AG10803 (cell line): ENCODE results near the gene CHD1.

Source experiments
- DNase-seq: peaks from one replicate; pipeline ENCODE4 v3.0.0; 2010; ENCODE audit warnings: low read depth
- H3K4me3 ChIP-seq: 2 replicates; pipeline ENCODE4 v1.5.1; 2011; ENCODE audit warnings: mild to moderate bottlenecking, low read length, control low read depth
- TF ChIP-seq, protein P1 (sequence below): conservative IDR thresholded peaks from 2 replicates; pipeline ENCODE4 v1.5.1; 2011; ENCODE audit warnings: mild to moderate bottlenecking, low read length, control low read depth, inconsistent platforms

CHD1 gene

DNA sequence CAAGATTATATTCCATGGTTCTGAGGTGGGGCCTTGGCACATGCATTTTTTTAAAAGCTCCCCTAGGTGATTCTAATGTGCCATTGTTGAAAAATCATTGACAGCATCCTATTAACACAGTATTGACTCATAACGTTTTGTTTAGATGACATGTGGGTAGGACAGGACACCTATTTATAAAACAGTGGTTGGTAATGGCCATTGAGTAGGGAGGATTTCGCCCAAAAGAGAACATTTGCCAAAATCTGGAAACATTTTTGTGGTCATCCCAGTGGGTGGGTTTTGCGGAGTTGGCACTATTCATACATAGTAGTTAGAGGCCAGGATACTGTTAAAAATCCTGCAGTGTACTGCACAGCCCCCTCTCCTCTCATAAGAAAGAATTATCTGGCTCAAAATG, 6.4 kb upstream of the CHD1 start:
- TF ChIP-seq, protein P1, sequence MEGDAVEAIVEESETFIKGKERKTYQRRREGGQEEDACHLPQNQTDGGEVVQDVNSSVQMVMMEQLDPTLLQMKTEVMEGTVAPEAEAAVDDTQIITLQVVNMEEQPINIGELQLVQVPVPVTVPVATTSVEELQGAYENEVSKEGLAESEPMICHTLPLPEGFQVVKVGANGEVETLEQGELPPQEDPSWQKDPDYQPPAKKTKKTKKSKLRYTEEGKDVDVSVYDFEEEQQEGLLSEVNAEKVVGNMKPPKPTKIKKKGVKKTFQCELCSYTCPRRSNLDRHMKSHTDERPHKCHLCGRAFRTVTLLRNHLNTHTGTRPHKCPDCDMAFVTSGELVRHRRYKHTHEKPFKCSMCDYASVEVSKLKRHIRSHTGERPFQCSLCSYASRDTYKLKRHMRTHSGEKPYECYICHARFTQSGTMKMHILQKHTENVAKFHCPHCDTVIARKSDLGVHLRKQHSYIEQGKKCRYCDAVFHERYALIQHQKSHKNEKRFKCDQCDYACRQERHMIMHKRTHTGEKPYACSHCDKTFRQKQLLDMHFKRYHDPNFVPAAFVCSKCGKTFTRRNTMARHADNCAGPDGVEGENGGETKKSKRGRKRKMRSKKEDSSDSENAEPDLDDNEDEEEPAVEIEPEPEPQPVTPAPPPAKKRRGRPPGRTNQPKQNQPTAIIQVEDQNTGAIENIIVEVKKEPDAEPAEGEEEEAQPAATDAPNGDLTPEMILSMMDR, result no peak
- DNase-seq, result no peak
- no peak overlapping the region for H3K4me3 ChIP-seq

DNA sequence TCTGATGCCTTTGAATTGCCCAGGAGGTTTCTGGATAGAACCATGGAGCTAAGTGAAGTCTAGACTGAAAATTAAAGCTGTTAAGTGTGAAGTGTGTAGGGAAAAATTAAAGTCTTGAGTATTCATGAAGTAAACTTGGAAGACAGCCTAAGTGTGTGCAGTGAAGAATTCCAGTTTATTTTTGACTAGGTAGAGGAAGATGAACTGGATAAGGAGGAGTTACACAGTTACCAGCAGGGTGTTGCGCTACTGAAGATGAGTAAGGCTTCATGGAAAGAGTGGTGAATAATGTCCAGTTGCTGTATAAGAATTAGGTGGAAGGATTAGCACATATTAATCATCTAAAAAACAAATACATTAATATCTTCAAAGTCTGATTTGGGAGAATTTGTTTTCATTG, 5.7 kb upstream of the CHD1 start:
- TF ChIP-seq, protein P1, result no peak
- DNase-seq, result no peak
- no peak overlapping the region for H3K4me3 ChIP-seq

DNA sequence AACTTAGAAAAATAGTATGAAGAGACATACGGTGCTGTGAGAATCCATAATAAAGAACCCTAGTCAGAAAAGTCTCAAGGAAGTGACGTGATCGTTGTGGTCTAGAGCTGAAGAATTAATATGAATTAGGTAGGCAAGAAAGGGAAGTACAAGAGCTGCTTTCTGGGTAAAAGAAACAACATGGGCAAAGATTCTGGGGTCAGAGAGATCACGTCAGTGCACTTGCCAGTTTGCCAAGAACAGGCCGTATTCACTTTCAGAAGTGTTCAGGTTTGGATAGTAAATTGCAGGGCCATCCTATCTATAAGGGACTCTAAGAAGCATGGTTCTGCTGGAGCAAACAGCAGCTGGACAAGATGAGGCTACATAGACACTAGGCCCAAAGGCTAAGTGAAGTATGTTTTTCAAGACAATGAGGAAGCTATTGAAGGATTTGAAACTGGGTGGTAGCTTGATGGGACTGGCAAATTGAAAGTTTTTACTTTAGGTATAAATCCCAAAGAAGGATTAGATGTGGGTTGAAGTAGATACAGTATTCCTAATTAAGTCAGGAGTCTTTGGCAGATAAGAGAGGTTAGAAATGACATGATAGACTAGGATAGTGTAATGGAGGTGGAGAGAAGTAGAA, 4.8 kb upstream of the CHD1 start:
- no peak for DNase-seq
- TF ChIP-seq, protein P1, result no peak
- no peak overlapping the region for H3K4me3 ChIP-seq

GRCh38 chr5:98930972-98931762, 2.4 kb upstream of the CHD1 start:
- no peak overlapping the region for H3K4me3 ChIP-seq
- TF ChIP-seq, protein P1, result no peak
- no peak for DNase-seq

- H3K4me3 ChIP-seq, result peak overlapping the region; percentile 97
- TF ChIP-seq, protein P1, result no peak
- no peak for DNase-seq
These were observed 997 bp upstream of the CHD1 start for GRCh38 chr5:98929710-98930298.

DNA sequence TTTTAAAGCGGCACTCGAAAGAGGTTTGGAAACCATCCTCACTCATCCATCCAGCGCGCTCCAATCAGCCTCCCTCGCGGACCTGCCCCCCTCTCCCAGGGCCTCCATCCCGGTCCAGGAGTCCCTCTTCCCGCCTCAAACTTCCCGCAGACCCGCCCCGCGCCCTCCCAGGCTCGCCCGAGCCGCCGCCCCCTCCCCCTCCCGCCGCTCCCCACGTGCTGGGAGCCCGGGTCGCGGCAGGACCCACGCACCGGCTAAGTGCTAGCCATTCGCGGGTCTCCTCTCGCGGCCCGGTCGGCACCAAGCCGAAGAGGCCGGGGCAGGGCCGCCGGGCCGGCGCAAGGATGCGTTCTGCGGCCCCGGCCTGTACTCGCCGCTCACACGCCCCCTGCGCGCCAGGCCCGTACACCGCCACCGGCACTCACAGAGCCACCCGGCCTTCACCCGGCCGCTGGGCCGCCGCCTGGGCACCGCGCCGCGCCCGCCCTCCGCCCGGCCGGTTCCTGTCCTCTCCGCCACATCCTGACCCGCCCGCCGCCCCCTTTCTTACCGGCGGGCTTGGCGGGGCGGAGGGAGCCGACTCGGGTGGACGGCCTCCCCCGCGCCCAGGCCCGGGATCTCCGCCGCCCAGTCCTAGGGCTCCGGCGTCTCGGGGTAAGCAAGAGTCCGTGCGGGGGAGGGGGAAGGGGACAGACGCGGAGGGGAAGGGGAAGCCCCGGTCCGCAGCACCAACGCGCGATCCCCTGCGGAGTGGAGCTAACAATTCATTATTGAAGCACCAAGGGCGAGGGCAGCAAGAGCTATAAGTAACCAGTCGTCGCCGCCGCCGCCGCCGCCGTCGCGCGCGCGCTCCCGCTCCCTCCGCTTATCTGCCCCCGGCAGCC, 576 bp downstream of the CHD1 start:
- H3K4me3 ChIP-seq, result peak overlapping the region; percentile 68
- TF ChIP-seq, protein P1, result no peak
- peak; percentile 50 for DNase-seq
